HG03066 (cell line): ENCODE results near the gene PDE4A.
A peak's percentile ranks its signal among the peaks of the same experiment; 100 is the strongest.
"Not testable (repeated sequence)": the region's sequence is repeated elsewhere in the genome, so short reads cannot be mapped to it uniquely, and the experiment has no call there.

Source experiments
- ATAC-seq: cut with Tn5 transposase; IDR thresholded peaks from one replicate; pipeline ENCODE4 v1.9.1; 2021; ENCODE audit warnings: low read depth; ENCODE audit not compliant: unreplicated experiment

The PDE4A gene

DNA sequence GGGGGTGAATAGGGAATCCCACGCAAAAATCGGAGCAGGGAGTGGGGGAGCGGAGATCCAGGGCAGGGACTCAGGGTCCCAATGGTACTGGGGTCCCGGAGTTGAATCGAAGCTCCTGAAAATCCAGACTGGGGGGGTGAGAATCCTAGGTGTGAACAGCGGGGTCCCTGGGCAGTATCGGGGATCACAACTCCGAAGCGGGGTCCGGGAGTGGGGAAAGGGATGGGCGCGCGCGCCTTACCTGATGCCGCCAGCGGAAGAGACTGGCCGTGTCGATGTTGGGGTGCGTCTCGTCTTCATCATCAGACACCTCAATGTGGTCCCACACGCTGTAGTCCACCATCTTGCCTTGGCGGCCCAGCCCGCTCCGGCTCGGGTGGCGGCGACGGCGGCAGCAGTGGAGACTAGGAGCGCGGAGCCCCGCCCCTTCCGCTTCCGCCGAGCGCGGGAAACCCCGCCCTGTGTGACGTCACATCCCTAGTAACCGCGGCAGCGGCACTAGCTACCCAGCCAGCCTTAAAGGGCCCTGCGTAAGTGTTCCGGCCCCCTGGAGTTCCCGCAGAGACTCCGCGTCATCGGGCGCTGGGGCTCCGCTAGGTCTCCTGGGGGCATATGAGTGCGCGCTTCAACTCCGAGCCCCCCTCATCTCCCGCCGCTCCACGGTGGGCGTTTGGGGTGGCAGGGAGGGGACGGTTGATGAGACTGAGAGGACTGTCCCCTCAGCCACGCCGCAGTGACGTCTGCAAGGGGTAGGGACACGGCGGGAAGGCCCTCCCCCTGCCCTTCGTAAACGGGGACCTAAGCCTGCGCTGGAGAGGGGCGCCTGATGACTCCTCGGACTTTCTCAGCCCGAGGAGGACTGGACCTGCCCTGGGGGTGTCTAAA is 17.0 kb upstream of the PDE4A start, which contains the start of gene CDC37:
CDC37 (minus strand) TSS at position 406 of the 885 bp plus-strand sequence; CDS start at position 343, 63 bp downstream.
- peak; percentile 66 for ATAC-seq

DNA sequence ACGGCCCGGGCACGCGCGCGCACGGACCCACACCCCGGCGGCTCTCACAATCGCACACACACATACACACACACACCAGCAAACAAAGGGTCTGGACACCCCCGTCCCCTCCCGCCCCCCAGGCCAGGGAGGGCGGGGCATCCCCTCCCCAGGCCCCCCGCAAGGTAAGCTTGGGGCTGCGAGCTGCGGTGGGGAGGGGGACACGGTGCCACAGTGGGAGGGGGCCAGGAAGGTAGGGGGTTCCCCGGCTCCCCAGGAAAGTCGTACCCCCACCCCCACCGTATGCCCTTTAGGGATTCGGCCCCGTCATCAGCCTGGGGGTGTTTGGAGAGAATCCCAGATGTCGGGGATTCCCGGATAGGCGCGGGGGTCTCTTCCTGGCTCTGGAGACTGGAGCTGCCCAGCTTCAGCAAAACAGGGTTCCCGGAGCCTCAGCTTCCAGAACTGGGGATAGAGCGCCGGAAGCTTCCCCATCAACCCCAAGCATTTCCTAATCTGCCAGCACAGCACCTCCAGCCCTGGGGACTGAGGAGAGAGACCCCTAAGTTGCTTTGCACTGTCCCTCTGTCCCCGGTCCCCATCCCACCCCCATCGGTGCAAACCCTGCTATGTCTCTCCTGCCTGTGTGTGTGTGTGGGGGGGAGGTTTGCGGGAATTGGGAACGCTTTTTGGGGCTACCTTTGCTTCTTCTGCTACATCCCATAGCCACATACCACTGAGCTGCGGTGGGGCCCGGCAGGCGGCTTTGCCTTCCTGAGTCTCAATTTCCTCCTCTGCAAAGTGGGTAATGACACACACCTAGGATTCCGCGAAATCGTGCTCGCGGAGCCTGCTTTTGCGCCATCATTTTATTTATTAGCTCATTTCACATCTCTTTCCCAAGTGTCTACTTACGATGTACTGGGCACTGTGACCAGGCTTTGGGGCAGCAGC is 15.2 kb upstream of the PDE4A start:
- ATAC-seq, result no peak

DNA sequence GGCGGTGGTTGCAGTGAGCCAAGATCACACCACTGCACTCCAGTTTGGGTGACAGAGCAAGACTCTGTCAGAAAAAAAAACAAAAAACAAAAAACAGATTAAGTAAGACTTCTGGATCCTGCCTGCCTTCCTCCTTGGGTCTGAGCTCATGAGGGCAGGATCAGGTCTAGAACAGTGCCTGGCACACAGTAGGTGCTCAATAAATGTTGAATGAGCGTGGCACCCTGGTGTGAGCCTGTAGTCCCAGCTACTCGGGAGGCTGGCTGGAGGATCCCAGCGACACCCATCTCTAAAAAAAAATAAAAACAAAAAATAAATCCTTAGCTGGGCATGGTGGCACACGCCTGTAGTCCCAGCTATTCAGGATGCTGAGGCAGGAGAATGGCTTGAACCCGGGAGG is 14.1 kb upstream of the PDE4A start:
- ATAC-seq, result no peak

DNA sequence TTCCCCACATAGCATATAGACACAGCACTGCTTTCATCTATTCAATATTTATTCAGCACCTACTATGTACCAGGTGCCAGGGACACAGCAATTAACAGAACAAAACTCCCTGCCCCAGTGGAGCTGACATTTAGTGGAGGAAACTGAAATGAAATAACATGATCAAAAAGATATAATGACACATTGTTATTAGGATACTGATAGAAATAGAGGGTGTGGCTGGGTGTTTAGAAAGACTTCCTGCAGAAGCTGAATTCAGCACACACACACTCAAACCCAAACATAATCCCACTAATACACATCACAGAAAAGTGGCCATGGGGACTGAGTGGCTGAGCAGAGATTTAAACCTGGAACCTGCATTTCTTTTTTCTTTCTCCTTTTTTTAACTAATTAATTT is 13.2 kb upstream of the PDE4A start:
- ATAC-seq, result no peak

DNA sequence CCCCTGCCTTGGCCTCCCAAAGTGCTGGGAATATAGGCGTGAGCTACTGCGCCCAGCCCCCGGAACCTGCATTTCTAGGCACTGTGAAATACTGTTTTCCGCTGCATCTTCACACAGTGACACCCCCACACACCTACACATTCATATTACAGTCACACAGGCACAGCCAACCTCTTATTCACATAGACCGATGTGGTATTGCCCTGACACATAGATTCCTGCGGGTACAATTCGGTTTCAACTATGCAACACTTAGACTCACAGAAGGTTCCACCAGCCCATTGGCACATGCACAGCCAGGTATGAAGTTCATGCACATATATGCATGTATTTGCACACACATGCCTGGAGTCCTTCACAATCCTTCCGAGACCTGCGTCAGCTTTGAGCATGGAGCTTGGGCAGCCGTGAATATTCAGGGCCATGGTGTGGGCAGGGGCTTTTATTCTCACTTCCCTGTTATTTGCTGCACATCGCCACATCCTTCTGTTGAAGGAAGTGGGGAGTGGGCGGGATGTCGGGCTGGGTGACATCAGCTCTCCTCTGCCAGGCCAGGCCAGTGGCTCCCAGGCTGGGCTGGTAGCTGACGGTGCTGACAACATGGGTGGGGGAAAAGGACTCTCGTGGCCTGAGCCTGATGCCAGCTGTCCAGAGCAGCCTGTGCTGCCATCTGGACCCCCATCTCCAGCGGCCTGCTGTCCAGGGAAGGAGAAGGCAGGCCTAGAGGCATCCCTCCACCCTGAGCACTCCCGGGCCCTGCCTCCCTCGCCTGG is 11.6 kb upstream of the PDE4A start:
- ATAC-seq, result no peak

DNA sequence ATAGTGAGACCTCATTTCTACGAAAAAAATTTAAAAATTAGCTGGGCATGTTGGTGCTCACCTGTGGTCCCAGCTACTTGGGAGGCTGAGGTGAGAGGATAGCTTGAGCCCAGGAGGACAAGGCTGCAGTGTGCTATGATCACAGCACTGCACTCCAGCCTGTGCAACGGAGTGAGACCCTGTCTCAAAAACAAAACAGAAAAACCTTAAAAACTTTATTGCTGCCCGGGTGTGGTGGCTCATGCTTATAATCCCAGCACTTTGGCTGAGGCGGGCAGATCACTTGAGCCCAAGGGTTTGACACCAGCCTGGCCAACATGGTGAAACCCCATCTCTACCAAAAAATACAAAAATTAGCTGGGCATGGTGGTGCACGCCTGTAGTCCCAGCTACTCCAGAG is 9.1 kb upstream of the PDE4A start:
- ATAC-seq, result not testable (repeated sequence)

DNA sequence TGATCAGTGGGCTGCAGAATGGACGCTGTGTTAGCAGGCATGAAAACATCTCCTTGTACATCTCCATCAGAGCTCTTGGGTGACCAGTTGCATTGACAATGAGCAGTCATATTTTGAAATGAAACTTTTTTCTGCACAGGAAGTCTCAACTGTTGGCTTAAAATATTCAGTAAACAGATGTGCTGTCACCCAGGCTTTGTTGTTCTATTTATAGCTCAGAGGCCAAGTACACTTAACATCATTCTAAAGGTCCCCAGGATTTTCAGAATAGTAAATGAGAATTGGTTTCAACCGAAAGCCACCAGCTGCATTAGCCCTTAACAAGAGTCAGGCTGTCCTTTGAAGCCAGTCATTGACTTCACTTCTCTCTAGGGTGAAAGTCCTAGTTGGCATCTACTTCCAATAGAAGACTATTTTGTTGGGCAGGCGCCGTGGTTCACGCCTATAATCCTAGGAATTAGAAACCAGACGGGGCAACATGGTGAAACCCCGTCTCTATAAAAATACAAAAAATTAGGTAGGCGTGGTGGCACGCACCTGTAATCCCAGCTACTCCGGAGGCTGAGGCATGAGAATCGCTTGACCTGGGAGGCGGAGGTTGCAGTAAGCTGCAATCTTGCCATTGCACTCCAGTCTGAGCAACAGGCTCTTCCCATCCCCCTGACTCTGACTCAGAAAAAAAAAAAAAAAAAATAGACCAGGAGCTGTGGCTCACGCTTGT is 7.9 kb upstream of the PDE4A start:
- ATAC-seq, result peak; percentile 61

DNA sequence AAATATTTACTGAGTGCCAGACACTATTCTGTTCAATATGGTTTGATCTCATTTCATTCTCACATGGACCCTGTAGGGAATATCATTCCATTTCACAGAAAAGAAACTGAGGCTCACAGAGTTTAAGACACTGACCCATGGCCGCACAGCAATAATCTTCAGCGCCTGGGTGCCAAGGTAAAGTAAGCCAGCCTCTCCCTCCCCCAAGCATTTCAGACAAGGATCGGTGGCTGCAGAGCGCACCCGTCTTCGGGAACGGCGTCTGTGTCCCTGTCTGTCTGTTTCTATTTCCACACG is 4.3 kb upstream of the PDE4A start:
- ATAC-seq, result no peak

DNA sequence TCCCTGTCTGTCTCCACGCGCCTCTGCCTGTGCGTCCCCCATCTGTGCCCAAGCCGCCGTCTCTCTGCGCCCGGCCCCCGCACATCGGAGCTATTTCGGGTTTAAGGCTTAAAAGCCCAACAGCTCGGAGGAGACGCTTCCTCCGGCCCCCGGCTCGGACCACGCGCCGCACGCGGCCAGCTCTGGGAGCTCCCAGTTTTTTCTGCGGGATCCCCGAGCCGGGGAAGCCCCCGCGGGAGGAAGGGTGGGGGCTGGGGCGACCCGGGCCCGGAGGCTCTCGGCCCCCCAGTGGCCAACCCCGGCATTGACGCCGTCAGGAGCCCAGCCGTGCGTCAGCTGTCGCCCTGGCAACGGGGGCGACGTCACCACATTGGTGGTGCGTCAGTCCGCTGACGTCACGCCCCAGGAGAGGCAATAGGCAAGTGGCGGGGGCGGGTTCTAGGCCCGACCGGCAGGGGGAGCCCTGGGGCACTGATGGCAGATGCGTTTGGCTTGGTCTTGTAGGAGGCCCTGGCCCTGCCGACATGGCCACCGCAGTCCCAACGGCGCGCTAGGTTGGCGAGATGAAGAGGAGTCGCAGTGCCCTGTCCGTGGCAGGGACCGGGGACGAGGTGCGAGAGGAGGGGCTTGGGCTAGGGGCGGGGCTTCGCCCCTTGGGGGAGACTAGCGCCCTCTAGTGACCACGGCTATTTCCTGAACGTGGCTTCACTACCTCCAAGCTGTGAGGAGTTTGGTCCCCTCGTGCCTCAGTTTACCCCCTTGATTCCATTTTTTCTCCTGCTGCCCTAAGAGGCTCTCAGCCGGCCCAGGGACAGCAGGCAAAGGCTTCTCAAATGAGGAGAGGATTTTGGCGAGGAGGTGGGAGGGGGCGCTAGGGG is 3.7 kb upstream of the PDE4A start:
- no peak for ATAC-seq

DNA sequence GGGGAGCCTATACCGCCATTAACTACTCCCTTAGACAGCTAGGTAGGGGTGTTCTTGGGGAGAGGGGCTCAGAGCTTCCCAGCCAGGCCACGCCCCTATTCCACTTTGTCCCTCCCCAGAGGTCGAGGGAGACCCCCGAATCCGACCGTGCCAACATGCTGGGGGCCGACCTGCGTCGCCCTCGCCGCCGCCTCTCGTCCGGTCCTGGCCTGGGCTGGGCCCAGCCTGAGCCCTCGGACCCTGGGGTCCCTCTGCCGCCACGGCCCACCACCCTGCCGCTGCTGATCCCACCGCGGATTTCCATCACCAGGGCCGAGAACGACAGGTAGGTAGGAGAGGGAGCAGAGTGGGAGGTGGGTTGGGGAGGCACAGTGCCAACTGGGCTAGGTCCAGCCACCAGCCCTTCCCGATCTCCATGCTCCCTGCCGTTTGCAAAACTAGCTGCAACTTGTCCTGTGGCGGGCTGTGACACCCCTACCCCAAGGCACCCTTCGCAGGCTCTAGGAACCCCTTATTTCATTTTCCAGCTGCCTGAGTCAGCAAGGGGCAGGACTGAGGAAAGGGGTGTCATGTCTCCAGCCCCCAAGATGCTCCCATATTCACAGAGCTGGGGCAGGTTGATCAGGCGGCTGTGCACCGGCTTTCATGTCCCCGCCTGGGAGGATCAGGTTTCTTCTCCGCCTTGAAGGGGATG is 2.6 kb upstream of the PDE4A start:
- ATAC-seq, result no peak

DNA sequence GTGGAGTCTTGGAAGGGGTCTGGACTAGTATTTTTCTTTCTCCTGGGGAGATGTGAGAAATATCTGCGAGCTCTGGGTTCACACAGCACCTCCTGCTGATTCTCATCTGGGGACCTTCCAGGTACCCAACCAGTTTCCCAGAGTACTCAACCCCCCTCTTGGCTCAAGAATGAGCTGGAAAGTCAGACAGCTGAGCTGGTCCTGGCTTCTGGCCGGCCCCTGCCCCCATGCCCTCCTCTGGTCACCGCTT is 2.2 kb upstream of the PDE4A start:
- ATAC-seq, result no peak

DNA sequence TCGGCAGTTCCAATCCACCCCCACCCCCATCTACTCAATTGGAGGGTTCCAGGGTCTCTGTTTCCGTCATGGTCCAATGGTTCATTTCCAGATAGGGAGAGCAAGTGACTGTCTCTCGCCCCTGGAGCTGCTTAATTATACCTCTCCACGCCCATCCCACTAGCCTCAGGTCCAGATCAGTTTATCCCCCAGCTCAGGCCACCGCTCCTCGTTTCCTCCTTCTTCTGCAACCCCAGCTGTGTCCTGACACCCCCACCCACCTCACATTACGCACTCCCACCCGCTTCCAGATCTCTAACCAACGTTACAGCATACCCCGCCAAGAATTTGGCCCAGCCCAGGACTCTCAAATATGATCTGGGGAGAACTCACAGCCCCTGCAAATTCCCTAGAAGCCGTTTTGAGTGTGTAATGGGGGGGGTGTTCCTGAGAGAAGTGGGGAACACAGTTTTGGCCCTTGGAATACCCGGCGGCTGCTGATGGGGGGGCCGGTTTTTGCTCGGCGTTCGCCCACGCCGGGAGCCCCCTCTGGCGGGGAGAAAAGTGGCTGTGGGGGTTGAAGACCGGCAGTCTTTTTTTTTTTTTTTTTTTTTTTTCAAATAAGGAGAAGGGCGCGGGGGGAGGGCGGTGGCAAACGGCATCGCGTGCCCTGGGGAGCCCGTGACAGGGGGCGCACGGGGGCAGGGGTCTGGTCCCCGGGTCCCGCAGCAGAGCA is 1.7 kb upstream of the PDE4A start:
- no peak for ATAC-seq

DNA sequence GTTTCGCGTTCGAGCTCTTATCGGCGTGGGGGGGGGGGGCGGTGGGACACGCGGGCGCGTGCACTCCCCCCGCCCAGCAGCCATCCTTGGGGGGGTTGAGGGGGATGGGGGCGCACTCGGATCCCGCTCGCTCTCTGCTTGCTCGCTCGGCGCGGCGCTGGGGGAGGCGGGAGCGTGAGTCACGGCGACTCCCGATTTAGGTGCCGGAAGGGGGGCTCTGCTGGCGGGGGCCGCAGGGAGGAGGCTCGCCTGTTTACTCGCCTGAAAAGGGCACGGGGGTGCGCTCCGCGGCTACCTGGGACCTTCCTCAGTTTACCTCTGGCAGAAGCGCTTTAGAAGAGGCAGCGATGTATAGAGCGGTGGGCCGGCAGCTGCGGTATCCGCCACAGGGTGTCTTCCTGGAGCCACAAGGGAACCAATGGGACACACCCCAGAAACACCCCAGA is 1.1 kb upstream of the PDE4A start:
- no peak for ATAC-seq

DNA sequence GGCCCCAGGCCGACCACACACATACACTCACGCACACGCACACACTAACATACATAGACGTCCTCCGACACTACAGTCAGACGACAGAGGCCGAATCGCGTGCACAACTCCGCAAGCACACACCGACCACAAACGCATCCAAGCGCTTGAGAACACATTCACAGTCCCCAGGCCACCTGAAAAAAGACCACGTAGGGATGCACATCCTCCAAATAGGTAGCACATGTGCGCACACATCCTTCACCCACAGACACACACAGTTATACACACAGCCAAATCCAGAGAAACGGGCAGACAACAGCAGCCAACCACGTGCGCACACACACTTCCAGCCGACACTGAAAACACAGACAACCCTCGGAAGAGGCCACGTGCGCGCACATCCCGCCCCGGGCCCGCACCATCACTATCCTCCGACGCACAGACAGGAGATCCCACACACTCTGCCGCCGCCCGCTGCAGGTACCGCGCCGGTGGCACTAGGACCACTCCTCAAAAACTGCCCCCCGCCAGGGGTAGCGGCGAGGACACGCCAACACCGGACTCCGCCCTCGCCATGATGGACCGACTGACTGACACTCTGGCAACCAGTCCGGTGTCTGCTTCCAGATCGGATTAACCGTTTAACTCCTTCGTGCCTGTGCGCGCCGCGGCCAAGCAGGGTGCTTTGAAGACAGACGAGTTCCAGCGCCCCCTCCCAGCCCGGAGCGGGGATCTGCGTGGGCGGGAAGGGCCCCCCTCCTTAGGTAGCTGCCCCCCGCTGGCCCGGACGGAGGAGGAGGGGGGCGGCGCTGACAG is 493 bp upstream of the PDE4A start:
- ATAC-seq, result no peak

DNA sequence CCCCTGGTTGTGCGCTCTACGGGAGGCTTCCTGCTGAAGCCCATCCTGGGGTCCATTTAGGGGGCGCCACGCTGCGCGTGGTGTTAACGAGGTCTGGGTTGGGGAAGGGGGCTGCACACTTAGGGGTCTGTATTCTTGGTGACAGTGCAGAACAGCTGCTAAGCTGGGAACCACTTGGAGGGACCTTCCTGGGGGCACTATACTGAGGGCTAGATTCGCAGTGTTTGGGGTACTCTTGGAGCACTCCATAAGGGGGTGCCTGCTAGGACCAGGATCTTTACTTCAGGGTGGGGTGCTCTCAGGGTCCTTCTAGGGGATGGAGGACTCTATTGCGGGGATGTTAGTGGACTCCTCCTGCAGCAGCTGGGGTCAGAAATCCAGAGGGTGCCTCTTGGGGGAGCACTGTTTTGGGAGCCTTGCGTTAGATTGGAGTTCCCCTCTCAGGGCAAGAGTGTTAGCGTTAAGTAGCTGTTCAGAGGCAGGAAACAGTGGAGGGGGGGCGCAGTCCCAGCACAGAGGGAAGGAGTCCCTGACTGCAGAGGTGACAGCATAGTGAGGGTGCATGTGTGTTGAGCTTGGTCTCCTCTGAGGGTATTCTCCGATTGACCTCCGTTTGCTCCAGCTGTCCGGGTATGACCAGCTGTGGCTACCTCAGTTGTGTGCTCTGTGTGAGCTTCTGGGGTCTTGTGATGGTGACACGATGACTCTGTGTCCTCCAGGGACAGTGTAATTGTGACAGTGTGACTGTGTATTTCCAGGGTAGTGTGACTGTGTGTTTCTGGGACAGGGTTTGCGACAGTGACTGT is 1.1 kb downstream of the PDE4A start:
- no peak for ATAC-seq

DNA sequence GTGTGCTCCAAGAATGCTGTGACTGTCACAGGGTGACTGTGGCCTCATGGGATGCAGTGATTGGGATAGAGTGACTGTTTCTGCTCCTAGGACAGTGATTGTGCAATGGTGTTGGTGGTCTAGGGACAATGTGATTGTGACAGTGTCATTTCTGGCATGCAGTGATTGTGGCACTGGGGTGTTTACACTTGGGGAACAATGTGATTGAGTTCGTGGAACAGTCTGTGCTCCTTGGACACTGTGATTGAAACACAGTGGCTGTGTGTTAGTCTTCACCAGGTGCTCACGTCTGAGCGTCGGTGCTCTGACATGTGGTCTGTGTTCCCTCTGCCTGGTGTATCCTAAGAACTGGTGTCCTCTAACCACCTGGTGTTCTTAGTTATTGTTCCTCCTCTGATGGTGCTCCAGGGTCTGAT is 1.7 kb downstream of the PDE4A start:
- no peak for ATAC-seq

DNA sequence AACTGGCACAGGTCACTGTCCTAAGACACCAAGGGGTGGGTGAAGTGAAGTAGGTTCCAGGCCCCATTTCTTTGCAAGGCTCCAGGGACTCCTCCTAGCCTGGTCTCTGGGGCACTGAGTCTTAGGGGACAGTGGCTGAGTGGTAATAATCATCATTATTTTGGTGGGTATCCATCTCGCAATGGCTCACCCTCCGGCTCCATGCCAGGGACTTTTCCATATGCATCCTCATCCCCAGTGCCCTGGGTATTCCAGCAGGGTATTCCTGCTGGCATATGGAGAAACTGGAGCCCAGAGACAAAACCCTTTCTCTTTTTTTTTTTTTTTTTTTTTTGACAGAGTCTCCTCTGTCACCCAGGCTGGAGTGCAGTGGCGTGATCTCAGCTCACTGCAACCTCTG is 2.5 kb downstream of the PDE4A start:
- no peak for ATAC-seq
